Parathyroid adenoma (tissue), 2 donors: ENCODE results near the gene HIGD2A.
"Not testable (repeated sequence)": the region's sequence is repeated elsewhere in the genome, so short reads cannot be mapped to it uniquely, and the experiment has no call there.

Experiments used
- H2AFZ ChIP-seq: fragments of 300-600 bp; sonication (generic); one replicate; pipeline ENCODE4 v1.7.0; 2017; ENCODE audit warnings: antibody characterized with exemption, mild to moderate bottlenecking
- H3K27ac ChIP-seq: fragments of 300-600 bp; sonication (generic); one replicate; pipeline ENCODE4 v1.7.0; 2017
- H3K27me3 ChIP-seq: fragments of 300-600 bp; sonication (generic); one replicate; pipeline ENCODE4 v1.7.0; 2017; ENCODE audit warnings: low read length; ENCODE audit not compliant: control insufficient read depth, insufficient read depth
- H3K36me3 ChIP-seq: fragments of 300-600 bp; sonication (generic); one replicate; pipeline ENCODE4 v1.7.0; 2017; ENCODE audit warnings: low read length; ENCODE audit not compliant: control insufficient read depth, insufficient read depth
- H3K4me1 ChIP-seq: fragments of 300-600 bp; sonication (generic); one replicate; pipeline ENCODE4 v1.7.0; 2017; ENCODE audit warnings: control low read depth
- H3K4me2 ChIP-seq: fragments of 300-600 bp; sonication (generic); one replicate; pipeline ENCODE4 v1.7.0; 2017; ENCODE audit warnings: low read length
- H3K4me3 ChIP-seq: fragments of 300-600 bp; sonication (generic); one replicate; pipeline ENCODE4 v1.7.0; 2017; ENCODE audit warnings: low read depth, low read length
- H3K79me2 ChIP-seq: fragments of 300-600 bp; sonication (generic); one replicate; pipeline ENCODE4 v1.7.0; 2017; ENCODE audit warnings: control low read depth
- H3K9ac ChIP-seq: fragments of 300-600 bp; sonication (generic); one replicate; pipeline ENCODE4 v1.7.0; 2017; ENCODE audit warnings: mild to moderate bottlenecking
- H3K9me3 ChIP-seq: fragments of 300-600 bp; sonication (generic); one replicate; pipeline ENCODE4 v1.7.0; 2017; ENCODE audit warnings: low read length; ENCODE audit not compliant: control insufficient read depth
- TF ChIP-seq, protein P1 (sequence below): fragments of 300-600 bp; sonication (generic); IDR thresholded peaks from one replicate; pipeline ENCODE4 v1.7.0; 2017; ENCODE audit warnings: antibody characterized with exemption, mild to moderate bottlenecking
- donor health status: primary hyperparathyroidism.

Gene HIGD2A

DNA sequence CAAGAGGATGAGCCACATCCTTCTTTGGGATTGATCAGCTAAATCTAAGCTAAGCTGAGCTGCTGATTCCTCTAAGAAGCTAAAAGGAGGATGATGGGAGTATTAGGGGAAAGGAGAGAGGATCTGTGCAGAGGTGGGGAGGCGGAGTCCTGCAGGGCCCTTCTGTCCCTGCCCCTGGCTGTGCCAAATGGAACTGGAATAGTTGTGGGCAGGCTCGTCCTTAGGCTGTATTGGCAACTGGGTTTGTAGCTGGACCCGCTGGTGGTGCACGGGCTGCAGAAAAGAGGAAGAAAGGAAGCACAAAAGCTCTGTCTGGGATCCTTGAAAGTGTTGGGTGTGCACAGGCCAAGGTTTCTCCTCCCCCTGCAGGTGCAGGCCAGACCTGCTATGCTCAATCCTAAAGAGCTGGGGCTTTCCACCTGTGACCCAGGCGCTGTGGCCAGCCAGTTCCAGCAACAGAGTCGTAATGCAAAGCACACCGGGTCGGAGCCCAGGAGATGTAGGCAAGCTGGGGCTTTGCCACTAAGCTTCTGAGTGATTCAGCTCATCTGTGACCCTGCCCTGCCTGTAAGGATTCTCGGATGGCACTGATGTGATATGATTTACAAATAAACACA lies 18.0 kb downstream of the HIGD2A start:
- Histone ChIP-seq H3K4me2 (no peak overlapping the region), H2AFZ (no peak overlapping the region), H3K27me3 (no peaks in the 10 kb centered on the region), H3K9me3 (no peaks in the 10 kb centered on the region), H3K79me2 (peaks cover 32% of the 10 kb centered on the region), H3K4me1 (peaks cover 7% of the 10 kb centered on the region), H3K4me3 (no peak overlapping the region), H3K27ac (no peak overlapping the region), H3K36me3 (no peaks in the 10 kb centered on the region), H3K9ac (no peak overlapping the region)
- TF ChIP-seq, protein P1, sequence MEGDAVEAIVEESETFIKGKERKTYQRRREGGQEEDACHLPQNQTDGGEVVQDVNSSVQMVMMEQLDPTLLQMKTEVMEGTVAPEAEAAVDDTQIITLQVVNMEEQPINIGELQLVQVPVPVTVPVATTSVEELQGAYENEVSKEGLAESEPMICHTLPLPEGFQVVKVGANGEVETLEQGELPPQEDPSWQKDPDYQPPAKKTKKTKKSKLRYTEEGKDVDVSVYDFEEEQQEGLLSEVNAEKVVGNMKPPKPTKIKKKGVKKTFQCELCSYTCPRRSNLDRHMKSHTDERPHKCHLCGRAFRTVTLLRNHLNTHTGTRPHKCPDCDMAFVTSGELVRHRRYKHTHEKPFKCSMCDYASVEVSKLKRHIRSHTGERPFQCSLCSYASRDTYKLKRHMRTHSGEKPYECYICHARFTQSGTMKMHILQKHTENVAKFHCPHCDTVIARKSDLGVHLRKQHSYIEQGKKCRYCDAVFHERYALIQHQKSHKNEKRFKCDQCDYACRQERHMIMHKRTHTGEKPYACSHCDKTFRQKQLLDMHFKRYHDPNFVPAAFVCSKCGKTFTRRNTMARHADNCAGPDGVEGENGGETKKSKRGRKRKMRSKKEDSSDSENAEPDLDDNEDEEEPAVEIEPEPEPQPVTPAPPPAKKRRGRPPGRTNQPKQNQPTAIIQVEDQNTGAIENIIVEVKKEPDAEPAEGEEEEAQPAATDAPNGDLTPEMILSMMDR, result no peak

DNA sequence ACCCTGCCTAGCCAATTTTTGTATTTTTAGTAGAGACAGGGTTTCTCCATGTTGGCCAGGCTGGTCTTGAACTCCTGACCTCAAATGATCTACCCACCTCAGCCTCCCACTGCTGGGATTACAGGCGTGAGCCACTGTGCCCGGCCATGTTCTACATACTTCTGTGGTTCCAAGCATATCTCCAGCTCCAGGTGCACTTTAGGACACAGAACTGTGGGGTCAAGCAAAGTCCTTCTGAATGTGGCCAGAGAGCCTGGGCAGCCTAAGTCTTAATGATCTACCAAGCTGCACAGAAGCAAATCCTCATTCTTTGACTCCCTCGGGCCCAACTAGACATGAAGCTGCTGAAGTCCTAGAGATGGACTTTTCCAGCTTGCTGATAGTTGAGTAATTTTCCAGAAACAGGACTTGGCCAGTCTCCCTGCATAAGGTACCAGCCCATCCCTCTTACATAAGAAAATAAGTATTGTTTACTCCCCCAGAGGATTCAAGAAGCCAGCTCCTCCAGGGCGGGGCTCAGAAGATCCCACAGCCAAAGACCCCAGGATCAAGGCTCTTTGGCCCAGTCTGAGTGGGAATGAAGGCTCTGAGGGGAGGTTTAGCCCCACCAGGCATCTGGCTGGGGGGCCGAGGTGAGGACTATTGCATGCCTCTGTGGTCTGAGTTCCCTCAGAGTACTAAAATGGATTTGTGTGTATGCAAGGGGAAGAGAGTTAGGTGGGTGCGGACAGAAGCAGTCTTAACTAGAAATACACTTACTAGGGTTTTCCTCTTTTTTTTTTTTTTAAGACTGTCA lies 19.1 kb downstream of the HIGD2A start:
- H3K36me3 ChIP-seq, result no peaks in the 10 kb centered on the region
- no peak overlapping the region for H3K27ac ChIP-seq
- H3K9me3 ChIP-seq, result no peaks in the 10 kb centered on the region
- H3K4me2 ChIP-seq, result no peak overlapping the region
- H3K27me3 ChIP-seq, result no peaks in the 10 kb centered on the region
- peaks cover 4% of the 10 kb centered on the region for H3K4me1 ChIP-seq
- peaks cover 34% of the 10 kb centered on the region for H3K79me2 ChIP-seq
- TF ChIP-seq, protein P1, result no peak
- H3K9ac ChIP-seq, result no peak overlapping the region
- H3K4me3 ChIP-seq, result no peak overlapping the region
- H2AFZ ChIP-seq, result no peak overlapping the region

DNA sequence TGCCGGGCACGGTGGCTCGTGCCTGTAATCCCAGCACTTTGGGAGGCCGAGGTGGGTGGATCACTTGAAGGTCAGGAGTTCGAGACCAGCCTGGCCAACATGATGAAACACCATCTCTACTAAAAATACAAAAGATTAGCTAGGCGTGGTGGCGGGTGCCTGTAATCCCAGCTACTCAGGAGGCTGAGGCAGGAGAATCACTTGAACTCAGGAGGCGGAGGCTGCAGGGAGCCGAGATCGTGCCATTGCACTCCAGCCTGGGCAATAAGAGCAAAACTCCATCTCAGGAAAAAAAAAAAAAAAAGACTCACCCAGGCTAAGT lies 19.7 kb downstream of the HIGD2A start:
- peaks cover 36% of the 10 kb centered on the region for H3K79me2 ChIP-seq
- not testable (repeated sequence) for H3K4me1 ChIP-seq, H3K36me3 ChIP-seq, H3K27me3 ChIP-seq, H3K4me2 ChIP-seq, H3K27ac ChIP-seq, H3K4me3 ChIP-seq, H2AFZ ChIP-seq, H3K9ac ChIP-seq, H3K9me3 ChIP-seq

DNA sequence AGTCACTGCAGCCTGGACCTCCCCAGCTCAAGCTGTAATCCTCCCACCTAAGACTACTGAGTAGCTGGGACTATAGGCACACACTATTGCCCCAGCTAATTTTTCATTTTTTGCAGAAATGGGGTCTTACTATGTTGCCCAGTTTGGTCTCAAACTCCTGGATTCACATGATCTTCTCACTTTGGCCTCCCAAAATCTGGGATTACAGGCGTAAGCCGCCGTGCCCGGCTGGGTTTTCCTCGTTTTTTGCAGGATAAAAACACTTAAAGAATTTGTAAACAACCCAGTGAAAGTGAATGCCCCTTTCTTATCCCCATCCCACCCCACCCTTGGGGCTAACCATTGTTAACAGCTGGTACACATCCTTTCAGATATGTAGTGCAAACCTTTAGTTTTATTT lies 20.0 kb downstream of the HIGD2A start:
- Histone ChIP-seq H3K9me3 (no peaks in the 10 kb centered on the region), H2AFZ (no peak overlapping the region), H3K4me3 (no peak overlapping the region), H3K4me1 (no peaks in the 10 kb centered on the region), H3K27me3 (no peaks in the 10 kb centered on the region), H3K79me2 (peaks cover 40% of the 10 kb centered on the region), H3K9ac (no peak overlapping the region), H3K36me3 (no peaks in the 10 kb centered on the region), H3K4me2 (no peak overlapping the region), H3K27ac (no peak overlapping the region)
- TF ChIP-seq, protein P1, result no peak

DNA sequence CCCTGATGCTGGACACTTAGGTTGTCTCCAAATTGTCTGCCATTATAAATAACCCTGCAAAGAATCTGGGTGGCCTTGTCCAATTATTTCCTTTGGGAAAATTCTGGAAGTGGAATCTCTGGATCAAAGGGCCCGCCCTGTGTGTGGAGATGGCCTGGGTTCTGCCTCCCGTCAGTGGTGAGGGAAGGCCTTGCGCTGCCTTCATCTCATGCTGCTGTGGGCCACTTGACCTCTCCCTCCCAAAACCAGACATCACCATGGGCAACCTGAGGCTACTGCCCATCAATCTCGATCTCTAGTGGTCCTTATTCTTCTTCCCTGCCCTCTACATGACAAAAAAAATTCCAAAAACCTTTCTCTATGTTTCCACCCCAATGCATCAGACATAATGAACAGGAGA lies 21.2 kb downstream of the HIGD2A start:
- TF ChIP-seq, protein P1, result no peak
- Histone ChIP-seq H3K27ac (no peak overlapping the region), H2AFZ (no peak overlapping the region), H3K4me1 (peaks cover 6% of the 10 kb centered on the region), H3K9me3 (no peaks in the 10 kb centered on the region), H3K79me2 (peaks cover 44% of the 10 kb centered on the region), H3K9ac (no peak overlapping the region), H3K27me3 (no peaks in the 10 kb centered on the region), H3K4me3 (no peak overlapping the region), H3K36me3 (no peaks in the 10 kb centered on the region), H3K4me2 (no peak overlapping the region)
